Measurements from ENCODE around the gene LTB4R2. TPM values are rescaled to one million over a fixed set of nuclear protein-coding genes. Genes with fewer than 3 reads are reported as not detected.

Gene LTB4R2
- total RNA-seq, 1 donor from 2014 or later = 6.4 TPM

DNA sequence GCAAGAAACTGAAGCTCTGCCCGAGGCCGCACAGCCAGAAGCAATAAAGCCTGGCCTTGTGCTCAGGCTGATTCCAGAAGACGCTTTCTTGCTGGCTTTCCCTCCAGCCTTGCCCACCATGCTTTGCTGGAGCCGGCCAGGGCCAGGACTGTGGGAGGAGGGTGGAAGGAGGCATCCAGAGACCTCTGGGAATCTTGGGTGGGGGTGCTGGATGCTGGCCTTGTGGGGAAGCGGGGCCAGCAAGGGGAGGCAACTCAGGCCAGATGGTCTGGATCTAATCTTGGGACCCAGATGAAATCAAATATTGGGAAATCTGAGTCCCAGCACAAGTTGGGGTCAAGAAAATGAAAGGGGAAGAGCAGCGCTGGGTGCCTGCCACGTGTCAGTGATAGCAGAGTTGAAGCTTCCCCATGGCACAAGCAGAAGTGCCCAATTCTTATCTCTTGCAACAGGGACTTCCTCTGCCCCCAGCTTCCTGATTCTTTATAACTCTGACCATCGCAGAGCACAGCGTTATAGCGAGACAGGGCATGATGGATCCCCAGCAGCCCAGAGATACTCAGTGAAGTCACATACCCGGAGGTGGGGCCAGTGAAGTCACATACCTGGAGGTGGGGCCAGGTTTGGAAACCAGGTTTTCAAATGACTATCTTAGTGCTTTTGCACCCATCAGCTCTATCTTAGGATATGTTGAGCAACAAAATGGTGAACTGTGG, 32.2 kb upstream of the LTB4R2 start:
- H3K36me3 ChIP-seq = no peaks in the 10 kb centered on the region
- ATAC-seq = peak; percentile 60
- peak overlapping the region; percentile 42 for H3K27ac ChIP-seq
- no peaks in the 10 kb centered on the region for H3K9me3 ChIP-seq
- peaks cover 36% of the 10 kb centered on the region for H3K4me1 ChIP-seq
- intact Hi-C loops (cut with DNase I) = no loop called here
- TF ChIP-seq, protein P1, sequence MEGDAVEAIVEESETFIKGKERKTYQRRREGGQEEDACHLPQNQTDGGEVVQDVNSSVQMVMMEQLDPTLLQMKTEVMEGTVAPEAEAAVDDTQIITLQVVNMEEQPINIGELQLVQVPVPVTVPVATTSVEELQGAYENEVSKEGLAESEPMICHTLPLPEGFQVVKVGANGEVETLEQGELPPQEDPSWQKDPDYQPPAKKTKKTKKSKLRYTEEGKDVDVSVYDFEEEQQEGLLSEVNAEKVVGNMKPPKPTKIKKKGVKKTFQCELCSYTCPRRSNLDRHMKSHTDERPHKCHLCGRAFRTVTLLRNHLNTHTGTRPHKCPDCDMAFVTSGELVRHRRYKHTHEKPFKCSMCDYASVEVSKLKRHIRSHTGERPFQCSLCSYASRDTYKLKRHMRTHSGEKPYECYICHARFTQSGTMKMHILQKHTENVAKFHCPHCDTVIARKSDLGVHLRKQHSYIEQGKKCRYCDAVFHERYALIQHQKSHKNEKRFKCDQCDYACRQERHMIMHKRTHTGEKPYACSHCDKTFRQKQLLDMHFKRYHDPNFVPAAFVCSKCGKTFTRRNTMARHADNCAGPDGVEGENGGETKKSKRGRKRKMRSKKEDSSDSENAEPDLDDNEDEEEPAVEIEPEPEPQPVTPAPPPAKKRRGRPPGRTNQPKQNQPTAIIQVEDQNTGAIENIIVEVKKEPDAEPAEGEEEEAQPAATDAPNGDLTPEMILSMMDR (IDR thresholded peaks at IDR 0.05) = no peak
- no peaks in the 10 kb centered on the region for H3K27me3 ChIP-seq
- no peak for DNase-seq
- no peak overlapping the region for H3K4me3 ChIP-seq

DNA sequence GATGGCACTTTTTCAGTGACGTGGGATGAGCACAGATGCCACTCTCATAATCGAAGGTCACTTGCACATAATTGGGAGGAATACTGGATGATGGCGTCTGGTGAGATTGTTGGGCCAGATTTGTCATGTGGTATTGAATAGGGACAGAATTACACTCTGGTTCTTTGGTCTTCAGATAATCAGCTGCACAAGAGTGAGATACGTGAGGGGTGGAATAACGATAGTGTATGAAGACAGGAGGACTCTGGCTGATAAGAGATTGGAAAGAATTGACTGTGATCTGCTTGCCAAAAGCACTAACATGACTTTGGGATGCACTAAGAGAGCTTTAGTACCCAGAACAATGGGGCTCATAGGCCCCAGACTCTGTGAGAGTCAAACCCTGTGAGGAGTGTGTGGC, 31.5 kb upstream of the LTB4R2 start:
- intact Hi-C loops (cut with DNase I) = no loop called here
- Histone ChIP-seq H3K27ac (no peak overlapping the region), H3K27me3 (no peaks in the 10 kb centered on the region), H3K4me3 (no peak overlapping the region), H3K4me1 (peaks cover 30% of the 10 kb centered on the region), H3K9me3 (no peaks in the 10 kb centered on the region), H3K36me3 (no peaks in the 10 kb centered on the region)
- ATAC-seq = no peak
- no peak for DNase-seq
- TF ChIP-seq, protein P1 (IDR thresholded peaks at IDR 0.05) = no peak

DNA sequence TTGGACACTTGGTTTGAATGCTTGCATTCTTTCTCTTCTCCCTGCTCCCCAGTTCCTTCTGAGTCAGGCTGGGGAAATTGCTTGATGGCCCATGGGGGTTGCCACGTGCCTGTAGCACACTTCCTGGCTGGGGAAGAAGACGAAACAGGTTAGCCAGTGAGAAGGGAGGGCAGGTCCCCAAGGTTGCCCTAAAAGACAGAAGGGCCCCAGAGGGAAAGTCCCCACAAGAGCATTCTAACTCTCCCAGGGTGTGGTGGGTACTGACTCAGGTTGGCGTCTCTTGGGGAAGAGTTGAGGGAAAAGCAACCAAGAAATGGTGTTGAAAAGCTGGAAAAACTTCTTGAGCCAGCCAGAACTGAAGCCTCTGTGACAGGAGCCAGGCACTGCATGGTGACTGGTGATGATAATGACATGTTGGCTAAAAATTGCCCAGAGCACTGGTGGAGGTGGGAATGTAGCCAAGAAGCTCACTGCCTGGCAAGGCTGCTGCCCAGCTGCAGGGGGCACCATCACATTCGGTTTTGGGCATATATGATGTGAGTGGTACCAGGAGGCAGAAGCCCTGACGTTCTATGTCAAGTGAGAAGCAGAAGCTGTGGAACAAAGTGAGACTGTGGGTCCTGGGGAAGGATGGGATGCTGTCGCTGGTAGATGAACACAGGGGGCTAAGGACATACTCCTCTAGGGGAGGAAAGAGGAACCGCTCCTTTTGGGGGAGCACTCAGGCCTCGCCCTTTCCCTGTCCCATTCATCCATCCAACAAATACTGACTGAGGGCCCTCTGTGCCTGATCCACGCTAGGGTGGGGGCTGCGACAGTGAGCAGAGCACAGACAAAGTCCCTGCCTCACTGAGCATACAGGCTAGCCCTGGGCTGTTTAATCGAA, 30.4 kb upstream of the LTB4R2 start:
- Histone ChIP-seq H3K27ac (no peak overlapping the region), H3K27me3 (no peaks in the 10 kb centered on the region), H3K4me3 (no peak overlapping the region), H3K36me3 (no peaks in the 10 kb centered on the region), H3K9me3 (no peaks in the 10 kb centered on the region), H3K4me1 (peaks cover 21% of the 10 kb centered on the region)
- TF ChIP-seq, protein P1 (IDR thresholded peaks at IDR 0.05) = peak; percentile 18
- intact Hi-C loops (cut with DNase I) = no loop called here
- DNase-seq = no peak
- ATAC-seq = peak; percentile 21

DNA sequence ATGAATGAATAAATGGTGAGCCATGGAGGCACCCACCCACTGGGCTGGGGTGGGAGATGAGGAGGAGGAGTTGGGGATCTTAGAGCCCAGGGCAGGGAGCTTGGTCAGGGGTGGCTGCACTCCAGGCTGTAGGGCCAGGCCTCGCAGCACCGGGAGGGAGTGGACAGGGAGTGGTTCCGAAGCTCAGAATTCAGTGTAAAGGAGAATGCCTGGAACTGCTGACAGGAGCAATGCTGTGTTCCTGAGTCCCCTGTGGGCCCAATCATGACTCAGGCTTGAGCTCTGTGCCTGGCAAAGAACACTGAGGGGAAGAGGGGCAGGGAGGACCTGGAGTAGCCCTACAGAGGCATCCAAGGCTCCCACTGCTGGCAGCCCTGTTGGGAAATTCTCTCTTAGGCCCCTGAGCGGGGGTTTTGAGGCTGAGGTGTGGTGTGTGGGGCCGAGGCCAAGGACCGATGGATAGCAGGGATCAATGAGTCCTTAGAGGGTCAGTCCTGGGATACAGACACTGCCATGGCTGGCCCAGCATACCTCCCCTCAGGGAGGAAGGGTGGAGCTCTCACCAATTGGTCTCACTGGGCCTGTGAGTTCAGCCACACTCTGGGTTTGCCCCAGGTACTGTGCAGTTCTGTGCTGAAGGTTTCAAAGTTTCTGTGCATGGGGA, 29.0 kb upstream of the LTB4R2 start:
- intact Hi-C loops (cut with DNase I) = no loop called here
- Histone ChIP-seq H3K27ac (no peak overlapping the region), H3K4me1 (peaks cover 14% of the 10 kb centered on the region), H3K27me3 (no peaks in the 10 kb centered on the region), H3K4me3 (no peak overlapping the region), H3K36me3 (no peaks in the 10 kb centered on the region), H3K9me3 (no peaks in the 10 kb centered on the region)
- TF ChIP-seq, protein P1 (IDR thresholded peaks at IDR 0.05) = no peak
- ATAC-seq = no peak
- no peak for DNase-seq

DNA sequence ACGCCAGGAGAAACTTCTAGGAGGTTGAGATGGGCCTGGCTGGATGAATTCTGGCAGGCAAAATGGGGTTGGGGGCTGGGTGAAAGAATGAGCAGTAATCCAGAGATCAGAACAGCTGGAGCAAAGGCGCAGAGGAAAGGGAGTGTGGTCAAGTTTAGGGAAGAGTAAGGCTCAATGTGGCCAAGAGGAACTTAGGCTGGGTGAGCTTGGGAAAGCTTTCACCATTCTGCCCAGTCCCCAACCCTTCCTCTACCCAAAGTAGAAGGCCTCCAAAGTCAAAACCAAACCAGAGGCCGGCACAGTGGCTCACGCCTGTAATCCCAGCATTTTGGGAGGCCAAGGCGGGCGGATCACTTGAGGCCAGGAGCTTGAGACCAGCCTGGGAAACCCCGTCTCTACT, 28.3 kb upstream of the LTB4R2 start:
- intact Hi-C loops (cut with DNase I) = no loop called here

More for the DNA sequence above, 28.3 kb upstream of the LTB4R2 start:
- TF ChIP-seq, protein P1 (IDR thresholded peaks at IDR 0.05) = no peak
- no peak overlapping the region for H3K4me3 ChIP-seq
- H3K27ac ChIP-seq = peak overlapping the region; percentile 30
- DNase-seq (no peak), ATAC-seq (peak; percentile 46)
- H3K4me1 ChIP-seq = peaks cover 14% of the 10 kb centered on the region
- no peaks in the 10 kb centered on the region for H3K27me3 ChIP-seq
- H3K36me3 ChIP-seq = no peaks in the 10 kb centered on the region
- no peaks in the 10 kb centered on the region for H3K9me3 ChIP-seq

Measured in upper lobe of right lung (tissue), 1 donor.